HepG2 (cell line): ENCODE measurements around the gene HNF1B. TPM values are rescaled to one million over a fixed set of nuclear protein-coding genes. Genes with fewer than 3 reads are reported as not detected.

Source experiments
- ARID3A ChIP-seq: IDR thresholded peaks from 2 replicates; pipeline ENCODE4 v1.6.1; 2012; ENCODE audit warnings: low read depth, low read length, improper control_type of control experiment
- HNF4A ChIP-seq: sonication (generic); formaldehyde crosslinking; IDR thresholded peaks from 2 replicates; pipeline ENCODE4 v1.4.0; 2020; ENCODE audit warnings: missing genetic modification reagents
- NCOA1 ChIP-seq: sonication (generic); formaldehyde crosslinking; IDR thresholded peaks from 2 replicates; pipeline ENCODE4 v1.9.0; 2021; ENCODE audit warnings: missing genetic modification reagents
- STAT5B ChIP-seq: sonication (generic); formaldehyde crosslinking; IDR thresholded peaks from 2 replicates; pipeline ENCODE4 v1.4.0; 2020; ENCODE audit warnings: missing genetic modification reagents
- ZNF318 ChIP-seq: sonication (generic); formaldehyde crosslinking; IDR thresholded peaks from 2 replicates; pipeline ENCODE4 v1.4.0; 2020; ENCODE audit warnings: mild to moderate bottlenecking, missing genetic modification reagents
- ZNF567 ChIP-seq: sonication (generic); formaldehyde crosslinking; IDR thresholded peaks from 2 replicates; pipeline ENCODE4 v1.8.1; 2023; ENCODE audit warnings: mild to moderate bottlenecking, missing genetic modification reagents, borderline replicate concordance
- polyA plus RNA-seq, 8 experiments: library from polyadenylated mRNA; depleted of rRNA in 3 of 8; stranded (reverse) in 7 of 8; unstranded in 1 of 8; fragments of >200 nt; fragmentation: Illumina TruSeq in 4 of 8; extraction: Trizol in 4 of 8; gene quantifications; 2 replicates each; pipeline versions ENCODE4 v1.2.1 to v1.2.3, GENCODE V29; 2011 to 2016; ENCODE audit warnings: low read depth in 4 of 8, missing spikeins in 1 of 8, mixed read lengths in 1 of 8; ENCODE audit not compliant: insufficient read depth in 1 of 8
- total RNA-seq, 5 experiments: library from RNA; depleted of rRNA; stranded (reverse); fragments of >200 nt; fragmentation: Illumina TruSeq; extraction: Trizol; gene quantifications; 2 replicates each; pipeline ENCODE4 v1.2.3, GENCODE V29; 2016; ENCODE audit warnings: low read depth in 1 of 5
- TF ChIP-seq, protein P1 (sequence below): IDR thresholded peaks from 2 replicates; pipeline ENCODE4 v1.4.0; 2020; ENCODE audit warnings: mild to moderate bottlenecking, missing genetic modification reagents
- TF ChIP-seq, protein P2 (sequence below): sonication (generic); formaldehyde crosslinking; IDR thresholded peaks from 2 replicates; pipeline ENCODE4 v1.4.0; 2020; ENCODE audit warnings: missing genetic modification reagents
- TF ChIP-seq, protein P3 (sequence below): sonication (generic); formaldehyde crosslinking; IDR thresholded peaks from 2 replicates; pipeline ENCODE4 v1.5.0; 2020; ENCODE audit warnings: mild to moderate bottlenecking, missing genetic modification reagents, moderate library complexity

HNF1B gene
- total and polyA plus RNA-seq, 2 of the 13 experiments (the other 11 are each of a cell fraction or from before 2014, with no cell fraction given), result 1.9 to 5.3 TPM

- TF ChIP-seq, protein P1, sequence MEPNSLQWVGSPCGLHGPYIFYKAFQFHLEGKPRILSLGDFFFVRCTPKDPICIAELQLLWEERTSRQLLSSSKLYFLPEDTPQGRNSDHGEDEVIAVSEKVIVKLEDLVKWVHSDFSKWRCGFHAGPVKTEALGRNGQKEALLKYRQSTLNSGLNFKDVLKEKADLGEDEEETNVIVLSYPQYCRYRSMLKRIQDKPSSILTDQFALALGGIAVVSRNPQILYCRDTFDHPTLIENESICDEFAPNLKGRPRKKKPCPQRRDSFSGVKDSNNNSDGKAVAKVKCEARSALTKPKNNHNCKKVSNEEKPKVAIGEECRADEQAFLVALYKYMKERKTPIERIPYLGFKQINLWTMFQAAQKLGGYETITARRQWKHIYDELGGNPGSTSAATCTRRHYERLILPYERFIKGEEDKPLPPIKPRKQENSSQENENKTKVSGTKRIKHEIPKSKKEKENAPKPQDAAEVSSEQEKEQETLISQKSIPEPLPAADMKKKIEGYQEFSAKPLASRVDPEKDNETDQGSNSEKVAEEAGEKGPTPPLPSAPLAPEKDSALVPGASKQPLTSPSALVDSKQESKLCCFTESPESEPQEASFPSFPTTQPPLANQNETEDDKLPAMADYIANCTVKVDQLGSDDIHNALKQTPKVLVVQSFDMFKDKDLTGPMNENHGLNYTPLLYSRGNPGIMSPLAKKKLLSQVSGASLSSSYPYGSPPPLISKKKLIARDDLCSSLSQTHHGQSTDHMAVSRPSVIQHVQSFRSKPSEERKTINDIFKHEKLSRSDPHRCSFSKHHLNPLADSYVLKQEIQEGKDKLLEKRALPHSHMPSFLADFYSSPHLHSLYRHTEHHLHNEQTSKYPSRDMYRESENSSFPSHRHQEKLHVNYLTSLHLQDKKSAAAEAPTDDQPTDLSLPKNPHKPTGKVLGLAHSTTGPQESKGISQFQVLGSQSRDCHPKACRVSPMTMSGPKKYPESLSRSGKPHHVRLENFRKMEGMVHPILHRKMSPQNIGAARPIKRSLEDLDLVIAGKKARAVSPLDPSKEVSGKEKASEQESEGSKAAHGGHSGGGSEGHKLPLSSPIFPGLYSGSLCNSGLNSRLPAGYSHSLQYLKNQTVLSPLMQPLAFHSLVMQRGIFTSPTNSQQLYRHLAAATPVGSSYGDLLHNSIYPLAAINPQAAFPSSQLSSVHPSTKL (CRISPR knock-in tag), result peak; percentile 84
- TF ChIP-seq, protein P2, sequence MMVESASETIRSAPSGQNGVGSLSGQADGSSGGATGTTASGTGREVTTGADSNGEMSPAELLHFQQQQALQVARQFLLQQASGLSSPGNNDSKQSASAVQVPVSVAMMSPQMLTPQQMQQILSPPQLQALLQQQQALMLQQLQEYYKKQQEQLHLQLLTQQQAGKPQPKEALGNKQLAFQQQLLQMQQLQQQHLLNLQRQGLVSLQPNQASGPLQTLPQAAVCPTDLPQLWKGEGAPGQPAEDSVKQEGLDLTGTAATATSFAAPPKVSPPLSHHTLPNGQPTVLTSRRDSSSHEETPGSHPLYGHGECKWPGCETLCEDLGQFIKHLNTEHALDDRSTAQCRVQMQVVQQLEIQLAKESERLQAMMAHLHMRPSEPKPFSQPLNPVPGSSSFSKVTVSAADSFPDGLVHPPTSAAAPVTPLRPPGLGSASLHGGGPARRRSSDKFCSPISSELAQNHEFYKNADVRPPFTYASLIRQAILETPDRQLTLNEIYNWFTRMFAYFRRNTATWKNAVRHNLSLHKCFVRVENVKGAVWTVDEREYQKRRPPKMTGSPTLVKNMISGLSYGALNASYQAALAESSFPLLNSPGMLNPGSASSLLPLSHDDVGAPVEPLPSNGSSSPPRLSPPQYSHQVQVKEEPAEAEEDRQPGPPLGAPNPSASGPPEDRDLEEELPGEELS (CRISPR knock-in tag), result peak; percentile 94
- TF ChIP-seq ZNF318 (CRISPR knock-in tag), result no peak
- TF ChIP-seq, protein P3, sequence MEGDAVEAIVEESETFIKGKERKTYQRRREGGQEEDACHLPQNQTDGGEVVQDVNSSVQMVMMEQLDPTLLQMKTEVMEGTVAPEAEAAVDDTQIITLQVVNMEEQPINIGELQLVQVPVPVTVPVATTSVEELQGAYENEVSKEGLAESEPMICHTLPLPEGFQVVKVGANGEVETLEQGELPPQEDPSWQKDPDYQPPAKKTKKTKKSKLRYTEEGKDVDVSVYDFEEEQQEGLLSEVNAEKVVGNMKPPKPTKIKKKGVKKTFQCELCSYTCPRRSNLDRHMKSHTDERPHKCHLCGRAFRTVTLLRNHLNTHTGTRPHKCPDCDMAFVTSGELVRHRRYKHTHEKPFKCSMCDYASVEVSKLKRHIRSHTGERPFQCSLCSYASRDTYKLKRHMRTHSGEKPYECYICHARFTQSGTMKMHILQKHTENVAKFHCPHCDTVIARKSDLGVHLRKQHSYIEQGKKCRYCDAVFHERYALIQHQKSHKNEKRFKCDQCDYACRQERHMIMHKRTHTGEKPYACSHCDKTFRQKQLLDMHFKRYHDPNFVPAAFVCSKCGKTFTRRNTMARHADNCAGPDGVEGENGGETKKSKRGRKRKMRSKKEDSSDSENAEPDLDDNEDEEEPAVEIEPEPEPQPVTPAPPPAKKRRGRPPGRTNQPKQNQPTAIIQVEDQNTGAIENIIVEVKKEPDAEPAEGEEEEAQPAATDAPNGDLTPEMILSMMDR, result 0 out of 2 replicates have a peak, but pooled peaks have one; percentile 9
- no peak for TF ChIP-seq ZNF567 (CRISPR knock-in tag)
- TF ChIP-seq HNF4A (CRISPR knock-in tag), result peak; percentile 86
- TF ChIP-seq NCOA1 (CRISPR knock-in tag), result no peak
- peak; percentile 63 for TF ChIP-seq ARID3A
- no peak for TF ChIP-seq STAT5B
These were observed 68.5 kb downstream of the HNF1B start (continued) for GRCh38 chr17:37676115-37676925.
